ENCODE measurements around the gene PANK2.

PANK2 gene

DNA sequence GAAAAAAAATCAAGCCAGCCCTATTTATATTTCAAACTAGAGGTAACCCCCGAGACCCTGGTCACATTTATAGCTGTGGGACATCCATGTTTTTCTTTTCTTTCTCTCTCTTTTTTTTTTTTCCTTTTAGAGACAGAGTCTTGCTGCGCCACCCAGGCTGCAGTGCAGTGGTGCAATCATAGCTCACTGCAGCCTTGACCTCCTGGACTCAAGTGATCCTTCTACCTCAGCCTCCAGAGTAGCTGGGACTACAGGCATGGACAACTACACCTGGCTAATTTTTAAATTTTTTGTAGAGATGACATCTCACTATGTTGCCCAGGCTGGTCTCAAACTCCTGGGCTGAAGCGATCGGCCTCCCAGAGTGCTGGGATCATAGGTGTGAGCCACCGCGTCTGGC is 30.5 kb upstream of the PANK2 start:
- peaks cover 35 to 65% of the 10 kb centered on the region in 2 donors for H3K36me3 ChIP-seq (ENCODE audit: control insufficient read depth in 1 of 2, insufficient read depth in 2 of 2, low read length in 2 of 2)
- H3K9me3 ChIP-seq (ENCODE audit: control insufficient read depth in 1 of 2, low read length in 2 of 2), result no peaks in the 10 kb centered on the region
- no peaks in the 10 kb centered on the region for H3K4me1 ChIP-seq (ENCODE audit: control insufficient read depth in 1 of 2, insufficient read depth in 2 of 2, low read length in 2 of 2)

DNA sequence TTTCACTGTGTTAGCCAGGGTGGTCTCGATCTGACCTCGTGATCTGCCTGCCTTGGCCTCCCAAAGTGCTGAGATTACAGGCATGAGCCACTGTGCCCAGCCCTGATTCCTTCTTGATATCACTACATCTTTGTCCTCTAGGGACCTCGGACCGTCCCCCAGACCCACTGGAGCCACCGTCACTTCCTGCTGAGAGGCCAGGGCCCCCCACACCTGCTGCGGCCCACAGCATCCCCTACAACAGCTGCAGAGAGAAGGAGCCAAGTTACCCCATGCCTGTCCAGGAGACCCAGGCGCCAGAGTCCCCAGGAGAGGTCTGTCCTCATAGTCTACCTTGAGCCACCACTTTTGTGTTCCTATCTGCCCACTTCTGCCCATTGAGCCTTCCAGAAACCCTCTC is 28.0 kb upstream of the PANK2 start:
- no peaks in the 10 kb centered on the region for H3K4me1 ChIP-seq (ENCODE audit: control insufficient read depth in 1 of 2, insufficient read depth in 2 of 2, low read length in 2 of 2)
- H3K27me3 ChIP-seq (ENCODE audit: low read depth, low read length), result no peaks in the 10 kb centered on the region
- H3K4me3 ChIP-seq (ENCODE audit: low read depth in 1 of 2, low read length in 2 of 2), result no peak overlapping the region
- peaks cover 48 to 85% of the 10 kb centered on the region in 2 donors for H3K36me3 ChIP-seq (ENCODE audit: control insufficient read depth in 1 of 2, insufficient read depth in 2 of 2, low read length in 2 of 2)
- no peak overlapping the region for H3K27ac ChIP-seq (ENCODE audit: low read length)
- no peaks in the 10 kb centered on the region for H3K9me3 ChIP-seq (ENCODE audit: control insufficient read depth in 1 of 2, low read length in 2 of 2)

More for the DNA sequence above, 30.5 kb upstream of the PANK2 start:
- no peak overlapping the region for H3K4me3 ChIP-seq (ENCODE audit: low read depth in 1 of 2, low read length in 2 of 2)
- no peaks in the 10 kb centered on the region for H3K27me3 ChIP-seq (ENCODE audit: low read depth, low read length)
- H3K27ac ChIP-seq (ENCODE audit: low read length), result no peak overlapping the region

DNA sequence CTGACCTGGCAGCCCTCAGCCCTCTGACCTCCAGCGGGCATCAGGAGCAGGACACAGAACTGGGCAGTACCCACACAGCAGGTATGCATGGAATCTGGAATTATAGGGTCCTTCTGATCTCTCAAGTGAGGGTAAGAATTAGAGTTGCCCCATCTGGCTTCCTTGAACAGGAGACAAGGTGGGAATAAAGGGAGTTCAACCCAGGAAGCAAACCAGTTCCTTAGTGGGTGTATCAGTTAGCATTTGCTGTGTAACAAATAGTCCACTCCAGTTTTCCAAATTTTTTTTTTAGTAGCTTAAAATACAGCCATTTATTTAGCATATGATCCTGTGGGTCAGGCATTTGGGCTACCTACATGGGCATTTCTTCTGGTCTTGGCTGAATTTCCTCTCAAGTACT is 26.9 kb upstream of the PANK2 start:
- H3K4me1 ChIP-seq (ENCODE audit: control insufficient read depth in 1 of 2, insufficient read depth in 2 of 2, low read length in 2 of 2), result no peaks in the 10 kb centered on the region
- H3K4me3 ChIP-seq (ENCODE audit: low read depth in 1 of 2, low read length in 2 of 2), result no peak overlapping the region
- no peaks in the 10 kb centered on the region for H3K27me3 ChIP-seq (ENCODE audit: low read depth, low read length)
- peaks cover 50 to 91% of the 10 kb centered on the region in 2 donors for H3K36me3 ChIP-seq (ENCODE audit: control insufficient read depth in 1 of 2, insufficient read depth in 2 of 2, low read length in 2 of 2)
- H3K9me3 ChIP-seq (ENCODE audit: control insufficient read depth in 1 of 2, low read length in 2 of 2), result no peaks in the 10 kb centered on the region
- H3K27ac ChIP-seq (ENCODE audit: low read length), result no peak overlapping the region

DNA sequence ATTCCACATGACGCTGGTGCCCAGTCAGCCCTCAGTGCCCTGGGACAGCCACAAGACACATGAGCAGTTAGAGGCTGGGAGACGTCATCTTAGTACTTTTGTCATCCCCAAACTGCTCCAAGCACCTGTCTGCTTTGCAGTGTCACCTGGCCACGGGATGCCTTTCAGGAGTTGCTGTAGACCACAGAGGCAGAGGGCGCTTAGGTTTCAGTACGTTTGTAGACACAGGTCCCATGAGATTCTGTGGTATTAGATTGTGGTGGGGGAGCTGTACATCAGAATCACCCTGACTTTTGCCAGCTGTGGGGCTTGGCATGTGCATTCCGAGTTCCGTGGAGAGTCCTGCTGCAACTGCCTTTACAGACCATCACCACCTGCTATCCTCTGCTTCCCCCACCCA is 25.9 kb upstream of the PANK2 start:
- Histone ChIP-seq H3K4me3 (ENCODE audit: low read depth in 1 of 2, low read length in 2 of 2) (no peak overlapping the region), H3K27ac (ENCODE audit: low read length) (no peak overlapping the region), H3K27me3 (ENCODE audit: low read depth, low read length) (no peaks in the 10 kb centered on the region), H3K36me3 (ENCODE audit: control insufficient read depth in 1 of 2, insufficient read depth in 2 of 2, low read length in 2 of 2) (peaks cover 43 to 89% of the 10 kb centered on the region in 2 donors), H3K9me3 (ENCODE audit: control insufficient read depth in 1 of 2, low read length in 2 of 2) (no peaks in the 10 kb centered on the region), H3K4me1 (ENCODE audit: control insufficient read depth in 1 of 2, insufficient read depth in 2 of 2, low read length in 2 of 2) (no peaks in the 10 kb centered on the region)

DNA sequence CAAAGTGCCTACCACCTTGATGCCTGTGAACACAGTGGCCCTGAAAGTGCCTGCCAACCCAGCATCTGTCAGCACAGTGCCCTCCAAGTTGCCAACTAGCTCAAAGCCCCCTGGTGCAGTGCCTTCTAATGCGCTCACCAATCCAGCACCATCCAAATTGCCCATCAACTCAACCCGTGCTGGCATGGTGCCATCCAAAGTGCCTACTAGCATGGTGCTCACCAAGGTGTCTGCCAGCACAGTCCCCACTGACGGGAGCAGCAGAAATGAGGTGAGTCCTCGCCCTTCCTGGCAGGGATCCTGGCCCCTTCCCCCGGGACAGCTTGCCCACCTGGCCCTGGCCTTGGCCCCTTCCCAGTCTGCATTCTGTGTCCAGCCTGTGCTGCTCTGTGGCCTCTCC is 24.7 kb upstream of the PANK2 start:
- H3K27ac ChIP-seq (ENCODE audit: low read length), result no peak overlapping the region
- H3K4me3 ChIP-seq (ENCODE audit: low read depth in 1 of 2, low read length in 2 of 2), result no peak overlapping the region
- H3K27me3 ChIP-seq (ENCODE audit: low read depth, low read length), result no peaks in the 10 kb centered on the region
- H3K36me3 ChIP-seq (ENCODE audit: control insufficient read depth in 1 of 2, insufficient read depth in 2 of 2, low read length in 2 of 2), result peaks cover 43 to 80% of the 10 kb centered on the region in 2 donors
- H3K9me3 ChIP-seq (ENCODE audit: control insufficient read depth in 1 of 2, low read length in 2 of 2), result no peaks in the 10 kb centered on the region
- no peaks in the 10 kb centered on the region for H3K4me1 ChIP-seq (ENCODE audit: control insufficient read depth in 1 of 2, insufficient read depth in 2 of 2, low read length in 2 of 2)

DNA sequence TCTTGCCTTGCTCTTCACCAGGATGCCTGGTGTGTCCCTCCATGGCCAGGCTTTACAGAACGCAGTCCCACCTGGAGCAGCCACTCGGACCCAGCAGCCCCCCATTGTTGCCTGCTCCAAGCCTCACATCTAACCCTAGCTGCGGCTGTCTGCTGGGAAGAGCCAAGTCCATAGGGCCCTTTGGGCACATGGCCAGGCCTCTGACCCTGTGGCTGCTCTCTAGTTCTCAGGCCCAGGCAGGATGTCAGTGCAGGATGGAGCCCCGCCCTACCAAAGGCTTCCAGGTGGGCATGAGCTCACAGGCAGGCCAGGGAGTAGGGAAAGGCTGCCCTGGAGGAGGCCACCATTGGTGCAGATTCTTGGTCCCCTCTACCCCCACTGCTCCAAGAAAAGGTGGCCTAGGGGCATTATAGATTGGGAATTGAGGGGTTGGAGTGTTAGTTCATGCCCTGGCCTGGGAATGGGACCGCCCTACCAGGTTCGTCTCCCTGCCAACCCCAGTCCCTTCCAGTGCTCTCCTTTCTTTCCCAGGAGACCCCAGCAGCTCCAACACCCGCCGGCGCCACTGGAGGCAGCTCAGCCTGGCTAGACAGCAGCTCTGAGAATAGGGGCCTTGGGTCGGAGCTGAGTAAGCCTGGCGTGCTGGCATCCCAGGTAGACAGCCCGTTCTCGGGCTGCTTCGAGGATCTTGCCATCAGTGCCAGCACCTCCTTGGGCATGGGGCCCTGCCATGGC is 23.9 kb upstream of the PANK2 start:
- Histone ChIP-seq H3K27me3 (ENCODE audit: low read depth, low read length) (no peaks in the 10 kb centered on the region), H3K4me1 (ENCODE audit: control insufficient read depth in 1 of 2, insufficient read depth in 2 of 2, low read length in 2 of 2) (no peaks in the 10 kb centered on the region), H3K27ac (ENCODE audit: low read length) (no peak overlapping the region), H3K4me3 (ENCODE audit: low read depth in 1 of 2, low read length in 2 of 2) (no peak overlapping the region), H3K9me3 (ENCODE audit: control insufficient read depth in 1 of 2, low read length in 2 of 2) (no peaks in the 10 kb centered on the region), H3K36me3 (ENCODE audit: control insufficient read depth in 1 of 2, insufficient read depth in 2 of 2, low read length in 2 of 2) (peaks cover 43 to 72% of the 10 kb centered on the region in 2 donors)

DNA sequence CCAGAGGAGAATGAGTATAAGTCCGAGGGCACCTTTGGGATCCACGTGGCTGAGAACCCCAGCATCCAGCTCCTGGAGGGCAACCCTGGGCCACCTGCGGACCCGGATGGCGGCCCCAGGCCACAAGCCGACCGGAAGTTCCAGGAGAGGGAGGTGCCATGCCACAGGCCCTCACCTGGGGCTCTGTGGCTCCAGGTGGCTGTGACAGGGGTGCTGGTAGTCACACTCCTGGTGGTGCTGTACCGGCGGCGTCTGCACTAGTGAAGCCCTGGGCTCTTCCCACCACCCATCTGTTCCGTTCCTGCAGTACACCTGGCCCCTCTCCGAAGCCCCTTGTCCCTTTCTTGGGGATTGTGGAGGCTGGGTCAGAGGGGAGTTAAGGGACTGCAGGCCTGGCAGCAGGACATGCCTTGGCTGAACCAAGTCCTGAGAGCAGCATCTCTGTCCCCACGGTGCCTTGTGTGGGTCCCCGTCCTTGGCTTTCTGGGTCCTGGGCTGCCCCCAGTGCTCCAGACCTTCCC is 23.2 kb upstream of the PANK2 start:
- Histone ChIP-seq H3K27me3 (ENCODE audit: low read depth, low read length) (no peaks in the 10 kb centered on the region), H3K36me3 (ENCODE audit: control insufficient read depth in 1 of 2, insufficient read depth in 2 of 2, low read length in 2 of 2) (peaks cover 43 to 72% of the 10 kb centered on the region in 2 donors), H3K4me3 (ENCODE audit: low read depth in 1 of 2, low read length in 2 of 2) (no peak overlapping the region), H3K27ac (ENCODE audit: low read length) (no peak overlapping the region), H3K9me3 (ENCODE audit: control insufficient read depth in 1 of 2, low read length in 2 of 2) (no peaks in the 10 kb centered on the region), H3K4me1 (ENCODE audit: control insufficient read depth in 1 of 2, insufficient read depth in 2 of 2, low read length in 2 of 2) (no peaks in the 10 kb centered on the region)

DNA sequence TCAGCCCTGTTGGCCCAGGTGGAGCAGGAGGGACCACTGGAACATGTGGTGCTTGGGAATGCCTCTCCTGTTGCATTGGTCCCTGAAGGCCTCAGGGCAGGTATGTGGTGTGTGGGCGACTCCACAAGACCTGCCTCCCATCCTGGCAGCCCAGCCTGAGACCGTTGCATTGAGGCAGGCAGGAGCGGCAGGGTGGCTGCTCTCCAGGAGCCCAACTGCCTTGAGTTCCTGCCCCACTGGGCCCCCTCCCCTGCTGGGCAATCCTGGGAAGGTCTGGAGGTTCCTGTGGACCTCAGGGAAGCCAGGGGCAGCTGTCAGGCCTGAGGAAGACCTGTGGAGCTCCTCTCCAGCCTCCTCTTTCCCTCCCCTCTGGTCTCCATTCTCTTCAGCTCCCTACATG is 22.7 kb upstream of the PANK2 start:
- Histone ChIP-seq H3K4me1 (ENCODE audit: control insufficient read depth in 1 of 2, insufficient read depth in 2 of 2, low read length in 2 of 2) (no peaks in the 10 kb centered on the region), H3K27ac (ENCODE audit: low read length) (no peak overlapping the region), H3K27me3 (ENCODE audit: low read depth, low read length) (no peaks in the 10 kb centered on the region), H3K36me3 (ENCODE audit: control insufficient read depth in 1 of 2, insufficient read depth in 2 of 2, low read length in 2 of 2) (peaks cover 42 to 66% of the 10 kb centered on the region in 2 donors), H3K4me3 (ENCODE audit: low read depth in 1 of 2, low read length in 2 of 2) (no peak overlapping the region), H3K9me3 (ENCODE audit: control insufficient read depth in 1 of 2, low read length in 2 of 2) (no peaks in the 10 kb centered on the region)

DNA sequence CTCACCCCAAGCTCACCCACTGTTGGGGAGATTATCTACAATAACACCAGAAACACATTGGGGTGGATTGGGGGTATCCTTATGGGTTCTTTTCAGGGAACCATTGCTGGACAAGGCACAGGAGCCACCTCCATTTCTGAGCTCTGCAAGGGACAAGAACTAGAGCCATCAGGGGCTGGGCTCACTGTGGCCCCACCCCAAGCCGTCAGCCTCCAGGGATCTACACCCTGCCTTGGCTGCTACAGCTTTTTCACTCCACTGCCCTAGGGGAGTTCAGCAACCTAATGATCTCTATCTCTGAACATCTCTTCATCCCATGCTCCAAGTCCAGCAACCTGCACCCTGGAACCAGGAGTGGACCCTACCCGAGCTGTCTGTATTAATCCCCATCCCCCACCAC is 21.4 kb upstream of the PANK2 start:
- no peaks in the 10 kb centered on the region for H3K27me3 ChIP-seq (ENCODE audit: low read depth, low read length)
- H3K36me3 ChIP-seq (ENCODE audit: control insufficient read depth in 1 of 2, insufficient read depth in 2 of 2, low read length in 2 of 2), result peaks cover 35 to 53% of the 10 kb centered on the region in 2 donors
- H3K4me3 ChIP-seq (ENCODE audit: low read depth in 1 of 2, low read length in 2 of 2), result no peak overlapping the region
- no peaks in the 10 kb centered on the region for H3K4me1 ChIP-seq (ENCODE audit: control insufficient read depth in 1 of 2, insufficient read depth in 2 of 2, low read length in 2 of 2)
- H3K9me3 ChIP-seq (ENCODE audit: control insufficient read depth in 1 of 2, low read length in 2 of 2), result no peaks in the 10 kb centered on the region
- H3K27ac ChIP-seq (ENCODE audit: low read length), result no peak overlapping the region

DNA sequence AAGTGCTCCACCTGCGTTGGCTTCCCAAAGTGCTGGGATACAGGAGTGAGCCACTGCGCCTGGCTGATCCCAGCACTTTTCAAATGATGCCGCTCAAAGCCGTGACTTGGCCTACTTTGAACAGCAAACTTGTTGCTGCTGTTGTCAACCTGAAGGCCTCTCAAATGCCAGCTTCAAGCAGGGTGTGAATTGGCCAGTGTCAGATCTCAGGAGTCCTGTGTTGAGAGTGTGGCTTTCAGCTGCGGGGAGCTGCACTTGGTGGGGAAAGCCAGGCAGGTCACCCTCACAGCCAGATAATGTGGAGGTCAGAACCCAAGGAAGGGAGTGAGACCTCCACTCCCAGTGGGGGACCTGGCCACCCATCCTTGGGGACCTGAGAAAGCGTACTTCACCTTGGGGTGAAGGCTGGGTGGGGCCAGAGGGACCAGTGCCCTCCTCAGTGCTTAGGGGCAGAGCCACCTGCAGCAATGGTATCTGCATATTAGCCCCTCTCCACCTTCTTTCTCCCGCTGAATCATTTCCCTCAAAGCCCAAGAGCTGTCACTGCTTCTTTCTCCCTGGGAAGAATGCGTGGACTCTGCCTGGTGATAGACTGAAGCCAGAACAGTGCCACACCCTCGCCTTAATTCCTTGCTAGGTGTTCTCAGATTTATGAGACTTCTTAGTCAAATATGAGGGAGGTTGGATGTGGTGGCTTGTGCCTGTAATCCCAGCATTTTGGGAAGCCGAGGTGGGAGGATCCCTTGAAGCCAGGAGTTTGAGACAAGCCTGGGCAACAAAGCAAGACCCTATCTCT is 19.1 kb upstream of the PANK2 start:
- Histone ChIP-seq H3K27ac (ENCODE audit: low read length) (no peak overlapping the region), H3K4me1 (ENCODE audit: control insufficient read depth in 1 of 2, insufficient read depth in 2 of 2, low read length in 2 of 2) (no peaks in the 10 kb centered on the region), H3K9me3 (ENCODE audit: control insufficient read depth in 1 of 2, low read length in 2 of 2) (no peaks in the 10 kb centered on the region), H3K4me3 (ENCODE audit: low read depth in 1 of 2, low read length in 2 of 2) (no peak overlapping the region), H3K27me3 (ENCODE audit: low read depth, low read length) (no peaks in the 10 kb centered on the region), H3K36me3 (ENCODE audit: control insufficient read depth in 1 of 2, insufficient read depth in 2 of 2, low read length in 2 of 2) (peaks cover 23 to 44% of the 10 kb centered on the region in 2 donors)

DNA sequence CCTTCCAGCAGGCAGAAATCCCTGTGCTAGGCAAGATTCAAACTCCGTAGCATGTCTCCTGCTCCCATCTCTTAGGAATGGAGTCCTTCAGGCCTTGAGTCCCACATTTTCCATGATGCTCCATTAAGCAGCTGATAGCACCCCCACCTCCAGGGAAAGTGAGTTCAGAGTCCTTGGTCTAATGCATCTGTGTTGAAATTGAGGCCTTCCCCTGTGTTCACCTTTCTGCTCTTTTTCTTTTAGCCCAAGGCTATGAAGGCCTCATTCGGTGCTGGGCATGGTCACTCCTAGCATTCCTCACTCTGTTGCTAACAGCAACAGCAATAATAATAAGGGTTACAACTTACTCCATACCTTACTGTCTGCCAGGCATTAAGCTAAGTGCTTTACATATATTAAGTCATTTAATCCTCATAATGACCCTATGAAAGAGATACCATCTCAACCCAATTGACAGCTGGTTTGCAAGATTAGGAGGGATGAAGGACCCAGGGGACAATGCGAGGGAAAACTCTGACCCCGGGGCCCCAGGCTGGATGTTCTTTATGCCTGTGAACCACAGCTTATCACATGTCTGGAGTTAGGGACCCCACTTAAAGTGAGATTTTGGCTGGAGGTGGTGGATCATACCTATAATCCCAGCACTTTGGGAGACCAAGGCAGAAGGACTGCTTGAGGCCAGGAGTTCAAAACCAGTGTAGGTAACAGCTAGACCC is 17.5 kb upstream of the PANK2 start:
- H3K4me1 ChIP-seq (ENCODE audit: control insufficient read depth in 1 of 2, insufficient read depth in 2 of 2, low read length in 2 of 2), result no peaks in the 10 kb centered on the region

More for the DNA sequence above, 17.5 kb upstream of the PANK2 start:
- Histone ChIP-seq H3K9me3 (ENCODE audit: control insufficient read depth in 1 of 2, low read length in 2 of 2) (no peaks in the 10 kb centered on the region), H3K27me3 (ENCODE audit: low read depth, low read length) (no peaks in the 10 kb centered on the region), H3K4me3 (ENCODE audit: low read depth in 1 of 2, low read length in 2 of 2) (no peak overlapping the region), H3K27ac (ENCODE audit: low read length) (no peak overlapping the region), H3K36me3 (ENCODE audit: control insufficient read depth in 1 of 2, insufficient read depth in 2 of 2, low read length in 2 of 2) (peaks cover 17 to 28% of the 10 kb centered on the region in 2 donors)

Measured in muscle layer of duodenum (tissue), 2 donors.